HG02938 (cell line): Measurements from ENCODE around the gene LIM2.

Source experiments
- ATAC-seq: cut with Tn5 transposase; IDR thresholded peaks from one replicate; pipeline ENCODE4 v1.9.1; 2021; ENCODE audit warnings: mild to moderate bottlenecking, moderate library complexity; ENCODE audit not compliant: unreplicated experiment

The LIM2 gene

DNA sequence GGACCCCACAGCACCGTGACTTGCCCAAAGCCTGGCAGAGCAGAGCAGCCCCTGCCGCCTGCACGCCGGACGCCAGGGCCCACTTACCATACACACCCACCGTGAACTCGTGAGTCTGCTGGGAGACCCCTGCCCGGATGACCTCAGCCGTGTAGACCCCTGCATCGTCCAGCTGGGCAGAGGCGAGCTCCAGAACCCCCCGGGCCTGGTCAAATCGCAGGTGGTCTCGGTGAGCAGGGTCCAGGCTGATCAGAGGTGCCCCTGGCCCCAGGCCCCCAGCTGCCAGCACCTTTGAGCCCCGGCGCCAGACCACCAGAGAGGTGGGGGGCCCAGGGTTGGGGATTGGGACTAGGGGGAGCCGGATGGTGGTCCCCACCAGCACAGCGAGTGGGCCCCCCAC, 46.7 kb downstream of the LIM2 start:
- ATAC-seq = no peak

DNA sequence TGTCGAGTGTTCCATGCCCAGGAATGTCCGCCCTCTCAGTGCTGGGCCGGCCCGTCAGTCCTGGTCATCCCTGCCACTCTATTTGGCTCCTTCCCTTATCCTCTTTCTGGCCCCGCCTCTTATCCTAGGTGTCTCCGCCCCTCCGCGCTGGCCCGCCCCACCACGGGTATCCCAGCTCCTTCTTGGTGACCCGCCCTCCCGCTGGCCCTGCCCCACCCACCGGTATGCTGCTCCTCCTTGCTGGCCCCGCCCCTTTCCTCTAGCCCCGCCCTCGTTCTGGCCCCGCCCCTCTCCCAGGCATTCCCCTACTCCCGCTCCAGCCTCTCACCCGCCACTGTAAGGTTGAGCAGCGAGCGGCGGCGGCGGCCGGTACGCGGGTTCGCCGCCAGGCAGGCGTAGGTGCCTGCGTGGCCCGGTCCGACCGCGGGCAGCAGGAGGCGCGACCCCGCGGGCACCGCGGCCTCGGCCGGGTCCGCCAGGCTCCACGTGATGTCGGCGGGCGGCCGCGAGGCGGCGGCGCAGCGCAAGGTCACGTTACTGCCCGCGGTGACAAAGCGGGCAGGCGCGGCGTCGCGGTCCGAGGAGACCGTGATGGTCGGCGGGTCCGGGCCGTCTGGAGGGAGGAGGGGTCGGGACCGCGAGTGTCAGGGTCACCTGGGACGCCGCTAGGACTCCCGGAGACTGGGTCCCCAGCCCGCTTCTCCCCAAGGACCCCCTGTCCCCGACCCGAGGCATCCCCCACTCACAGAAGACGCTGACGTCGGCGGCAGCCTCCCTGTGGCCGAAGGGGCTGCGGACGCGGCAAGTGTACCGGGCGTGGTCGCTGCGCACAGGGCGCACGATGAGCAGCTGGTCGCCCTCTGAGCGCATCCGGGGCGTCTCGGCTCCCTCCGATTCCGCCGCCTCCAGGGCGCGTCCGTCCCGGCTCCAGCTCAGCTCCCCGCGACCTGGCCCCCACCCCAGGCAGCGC, 47.8 kb downstream of the LIM2 start:
- ATAC-seq = peak; percentile 42

DNA sequence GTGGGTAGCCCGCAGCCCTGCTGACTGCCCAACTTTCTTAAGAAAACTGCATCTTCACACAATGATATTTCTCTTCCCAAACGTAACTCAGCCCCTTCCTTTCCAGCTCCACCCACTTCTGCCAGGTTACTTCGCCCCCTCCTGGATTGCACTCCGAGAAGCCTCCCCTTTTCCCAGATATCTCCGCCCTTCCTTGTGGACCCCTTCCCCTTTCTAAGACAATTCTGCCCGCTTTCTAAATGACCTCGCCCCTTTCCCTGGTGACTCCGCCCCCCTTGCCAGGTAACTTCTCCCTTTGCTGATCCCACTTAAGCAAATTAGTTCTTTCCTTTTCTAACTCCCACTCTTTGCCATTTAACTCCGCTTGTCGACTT, 48.5 kb downstream of the LIM2 start:
- ATAC-seq = peak; percentile 11

DNA sequence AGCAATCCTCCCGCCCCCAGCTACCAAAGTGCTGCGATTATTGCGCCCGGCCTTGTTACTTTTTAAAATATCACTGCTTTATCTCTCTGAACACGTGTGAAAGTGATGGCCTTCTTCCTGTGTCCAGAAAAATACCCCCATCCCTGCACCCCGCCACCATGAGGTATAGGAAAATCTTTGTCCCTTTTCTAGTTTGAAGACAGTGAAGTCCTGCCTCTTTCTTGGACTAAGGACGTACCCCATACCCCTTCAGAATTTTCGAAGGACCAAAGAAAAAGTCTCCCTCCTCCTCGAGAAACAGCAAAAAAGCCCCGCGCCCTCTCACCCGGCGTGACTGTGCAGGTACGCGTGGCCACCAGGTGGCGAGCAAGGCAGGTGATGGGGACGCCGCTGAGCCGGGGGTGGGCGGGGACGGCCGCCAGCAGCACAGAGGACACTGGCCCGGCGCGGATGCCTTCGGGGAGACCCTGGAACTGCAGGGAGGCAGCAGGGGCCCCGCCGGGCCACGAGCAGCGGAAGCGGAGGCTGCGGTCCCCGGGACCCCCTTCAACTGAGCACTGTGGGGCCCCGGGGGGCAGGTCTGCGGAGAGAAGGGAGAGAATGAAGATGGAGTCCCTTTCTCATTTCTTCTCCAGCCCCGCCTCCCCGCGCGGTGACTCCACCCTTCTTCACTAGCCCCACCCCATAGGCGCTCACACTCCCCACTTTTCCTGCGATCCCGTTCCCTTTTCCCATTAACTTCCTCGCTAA, 49.0 kb downstream of the LIM2 start:
- peak; percentile 57 for ATAC-seq

DNA sequence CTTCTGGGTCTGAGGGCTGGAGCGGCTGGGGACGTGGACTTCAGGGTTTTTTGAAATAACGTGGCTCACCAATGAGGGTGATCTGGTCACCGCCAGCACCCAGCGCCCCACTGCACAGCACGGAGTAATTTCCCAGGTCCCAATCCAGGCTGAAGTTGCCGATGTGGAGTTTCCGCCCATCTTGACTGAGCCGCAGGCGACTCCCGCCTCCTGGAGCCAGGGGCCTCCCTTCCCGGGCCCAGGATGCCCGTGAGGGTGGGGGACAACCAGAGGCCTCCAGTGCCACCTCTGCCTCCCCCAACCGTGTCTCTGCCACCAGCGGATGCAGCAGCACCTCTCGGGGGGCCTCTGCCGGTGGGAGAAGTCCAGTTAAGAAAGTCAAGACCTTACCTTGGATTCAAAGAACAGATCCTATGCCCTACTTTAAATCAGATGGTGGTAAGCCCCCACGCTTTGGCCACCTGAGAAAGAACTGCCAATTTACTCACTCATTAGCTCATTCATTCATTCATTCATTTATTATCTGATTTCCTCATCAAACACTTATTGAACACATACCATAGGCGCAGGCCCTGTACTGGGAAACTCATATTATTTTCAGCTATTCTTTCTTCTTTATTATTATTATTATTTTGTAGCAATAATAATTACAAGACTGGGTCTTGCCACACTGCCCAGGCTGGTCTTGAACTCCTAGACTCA, 49.8 kb downstream of the LIM2 start:
- no peak for ATAC-seq

DNA sequence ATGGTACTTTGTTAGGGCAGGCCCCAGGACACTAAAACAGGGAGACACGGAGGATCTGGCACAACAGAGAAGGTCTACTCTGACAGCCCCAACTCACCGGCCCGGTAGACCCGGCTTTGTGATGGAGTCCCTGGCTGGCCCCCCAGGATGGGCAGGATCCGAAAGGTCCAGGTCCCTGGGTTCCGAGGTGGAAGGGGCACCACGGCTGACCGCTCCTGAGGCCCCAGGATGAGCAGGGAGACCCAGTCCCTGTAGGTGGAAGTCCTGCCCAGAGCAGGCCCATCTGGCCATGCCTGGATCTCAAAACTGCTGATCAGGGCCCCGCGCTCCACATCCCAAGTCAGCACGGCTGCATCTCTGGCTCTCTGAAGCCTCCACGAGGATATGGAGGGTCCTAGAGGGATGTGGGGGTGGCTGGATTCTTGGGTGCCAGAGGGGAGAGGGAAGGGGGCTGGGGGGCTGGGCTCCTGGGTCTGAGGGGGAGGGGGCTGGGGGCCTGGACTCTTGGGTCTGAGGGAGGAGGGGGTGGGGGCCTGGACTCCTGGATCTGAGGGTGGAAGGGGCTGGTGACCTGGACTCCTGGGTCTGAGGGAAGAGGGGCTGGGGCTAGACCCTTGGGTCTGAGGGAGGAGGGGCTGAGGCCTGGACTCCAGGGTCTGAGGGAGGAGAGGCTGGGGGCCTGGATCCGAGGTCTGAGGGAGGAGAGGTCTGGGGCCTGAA, 50.5 kb downstream of the LIM2 start:
- no peak for ATAC-seq

DNA sequence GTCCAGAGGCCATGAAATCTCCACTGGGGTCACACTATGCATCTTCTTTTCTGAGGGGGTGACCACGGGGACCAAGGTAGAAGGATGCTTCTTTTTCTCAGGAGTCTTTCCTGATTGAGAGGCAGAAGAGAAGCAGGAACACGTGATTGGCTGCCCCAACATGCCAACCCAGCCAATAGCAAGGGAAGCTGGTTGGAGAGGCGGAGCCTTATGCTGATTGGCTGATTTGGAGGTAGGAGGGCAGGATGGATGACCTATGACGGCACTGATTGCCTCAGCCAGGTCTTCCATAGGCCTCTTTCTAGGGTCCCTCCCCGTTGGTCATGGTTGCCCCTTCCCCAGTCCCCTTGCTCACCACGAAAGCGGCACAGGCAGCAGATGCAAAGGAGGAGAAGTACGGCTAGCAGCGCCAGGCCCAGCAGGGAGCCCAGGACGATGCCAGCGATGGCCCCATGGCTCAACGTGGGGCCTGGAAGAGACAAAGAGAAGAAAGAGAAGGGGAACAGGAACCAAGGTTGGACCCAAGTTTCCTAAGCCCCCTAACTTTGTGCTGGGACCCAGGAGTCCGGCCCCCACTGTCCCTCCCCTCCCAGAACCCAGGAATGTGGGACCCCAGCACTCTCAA, 53.8 kb downstream of the LIM2 start:
- no peak for ATAC-seq

DNA sequence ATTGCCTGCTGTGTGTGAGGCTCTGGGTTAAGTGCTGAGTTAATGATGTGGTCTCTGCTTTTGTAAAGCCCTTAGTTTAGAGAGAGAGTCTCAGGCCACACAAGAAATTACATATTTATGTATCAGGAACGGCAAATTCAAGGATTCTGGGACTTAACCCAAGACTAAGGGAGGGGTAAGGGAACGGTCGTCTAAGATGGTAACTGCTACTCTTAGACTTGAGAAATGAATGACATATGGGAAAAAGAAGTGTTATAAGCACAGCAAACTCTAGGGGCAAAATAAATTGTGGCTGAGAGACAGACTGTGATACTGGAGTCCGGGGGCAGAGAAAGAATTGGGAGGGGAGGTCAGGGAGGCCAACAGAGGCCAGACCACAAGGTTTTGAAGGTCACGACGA, 56.1 kb downstream of the LIM2 start:
- ATAC-seq = no peak

DNA sequence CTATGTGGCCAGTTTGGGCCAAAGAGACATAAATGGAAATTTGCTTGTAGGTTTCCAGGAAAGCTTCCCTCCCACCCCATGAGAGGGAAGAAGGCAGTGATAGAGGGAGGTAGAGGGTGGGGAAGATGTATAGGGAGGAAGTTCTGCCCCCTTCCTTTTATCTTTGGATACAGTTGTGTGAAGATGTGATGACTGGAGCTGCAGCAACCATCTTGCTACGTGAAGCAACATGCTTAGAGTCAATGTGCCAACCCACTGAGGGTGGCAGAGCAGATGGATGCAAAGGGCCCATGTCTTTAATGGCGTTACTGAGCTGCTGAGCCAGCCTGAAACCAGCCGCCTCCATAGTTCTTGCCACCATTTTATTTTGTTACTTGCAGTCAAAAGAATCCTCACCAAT, 56.6 kb downstream of the LIM2 start:
- no peak for ATAC-seq

DNA sequence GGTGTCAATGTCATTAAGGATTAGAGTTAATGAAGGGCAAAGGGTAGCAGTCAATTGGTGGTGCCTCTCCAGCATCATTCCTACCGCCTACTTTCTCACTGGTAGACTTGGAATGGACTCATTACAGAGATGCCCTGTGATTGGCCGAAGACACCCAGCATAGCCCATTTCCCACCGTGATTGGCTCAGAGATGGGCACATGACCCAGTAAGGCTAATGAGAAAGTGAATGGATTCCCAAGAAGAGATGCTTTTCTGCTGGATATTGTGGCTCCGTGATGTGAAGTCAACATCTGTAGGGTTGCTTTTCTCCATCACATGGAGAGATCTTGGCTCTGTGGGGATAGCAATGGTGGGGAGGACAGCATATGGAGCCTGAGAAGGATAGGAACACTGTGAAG, 57.4 kb downstream of the LIM2 start:
- no peak for ATAC-seq
